Measurements from ENCODE around the gene OR10J1. TPM values are rescaled to one million over a fixed set of nuclear protein-coding genes. Genes with fewer than 3 reads are reported as not detected.

Gene OR10J1
- total and polyA plus RNA-seq, 2 experiments from 2014 or later = not detected

DNA sequence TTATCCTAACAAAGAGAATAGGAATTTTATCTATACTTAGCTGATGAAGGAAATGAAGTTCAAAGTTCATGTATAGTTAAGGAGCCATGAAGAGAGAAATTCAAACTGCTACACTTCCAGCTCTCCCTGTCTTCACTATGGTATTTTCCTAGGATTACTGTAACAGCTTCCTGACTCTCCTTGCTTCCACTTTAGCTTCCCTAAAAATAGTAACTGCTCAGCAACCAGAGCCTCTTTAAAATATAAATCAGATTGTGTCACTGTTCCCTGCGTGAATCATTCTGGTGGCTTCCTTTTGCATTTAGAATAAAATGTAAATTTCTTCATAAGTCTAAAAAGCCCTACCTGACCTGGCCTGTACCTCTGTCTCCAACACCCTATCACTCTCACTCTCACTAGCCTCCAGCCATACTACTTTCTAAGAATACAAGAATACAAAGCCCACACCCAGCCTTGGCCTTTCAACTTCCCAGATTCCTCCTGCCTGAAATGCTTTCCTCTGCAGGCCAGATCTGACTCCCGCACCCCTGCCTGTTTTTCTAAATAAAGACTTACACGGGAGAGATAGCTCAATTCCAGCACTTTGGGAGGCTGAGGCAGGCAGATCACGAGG is 30.5 kb downstream of the OR10J1 start:
- peaks cover 4% of the 10 kb centered on the region; the same call in 2 of the 3 replicates for H3K4me1 Mint-ChIP-seq

More for the DNA sequence above, 30.5 kb downstream of the OR10J1 start:
- peak overlapping the region; percentile 9; the same call in 1 of the 2 replicates for H2AFZ ChIP-seq
- H3K4me2 ChIP-seq = no peak overlapping the region
- H3K79me2 ChIP-seq (replicated peaks; ENCODE audit: insufficient read depth) = no peaks in the 10 kb centered on the region
- H3K4me1 ChIP-seq (ENCODE audit: insufficient read depth) = no peaks in the 10 kb centered on the region
- H4K20me1 ChIP-seq (replicated peaks; ENCODE audit: insufficient read depth) = no peaks in the 10 kb centered on the region
- Mint-ChIP-seq H3K4me3 (no peak overlapping the region), H3K9me3 (no peaks in the 10 kb centered on the region; the same call in 2 of the 3 replicates), H3K27me3 (ENCODE audit: insufficient read depth, low read depth, poor library complexity) (no peaks in the 10 kb centered on the region), H3K36me3 (ENCODE audit: low read depth) (no peaks in the 10 kb centered on the region), H3K27ac (no peak overlapping the region)
- no peaks in the 10 kb centered on the region for H3F3A ChIP-seq (replicated peaks; ENCODE audit: low read depth)
- H3K27ac ChIP-seq (ENCODE audit: low read depth) = no peak overlapping the region
- DNase-seq (ENCODE audit: low spot score) (no peak), ATAC-seq (no peak; the same call in 2 of the 3 replicates)
- H3K4me3 ChIP-seq = no peak overlapping the region
- TF ChIP-seq NANOG (IDR thresholded peaks at IDR 0.05; ENCODE audit: borderline replicate concordance) = no peak
- TF ChIP-seq STAT1 (IDR thresholded peaks at IDR 0.05; ENCODE audit: unreplicated experiment) = no peak
- no peak for TF ChIP-seq REST (IDR thresholded peaks at IDR 0.05; ENCODE audit: unreplicated experiment)
- TF ChIP-seq ETS1 (IDR thresholded peaks at IDR 0.05) = no peak
- no peak for TF ChIP-seq ZNF331 (CRISPR knock-in tag; IDR thresholded peaks at IDR 0.05; ENCODE audit: low read depth)
- TF ChIP-seq, protein P1, sequence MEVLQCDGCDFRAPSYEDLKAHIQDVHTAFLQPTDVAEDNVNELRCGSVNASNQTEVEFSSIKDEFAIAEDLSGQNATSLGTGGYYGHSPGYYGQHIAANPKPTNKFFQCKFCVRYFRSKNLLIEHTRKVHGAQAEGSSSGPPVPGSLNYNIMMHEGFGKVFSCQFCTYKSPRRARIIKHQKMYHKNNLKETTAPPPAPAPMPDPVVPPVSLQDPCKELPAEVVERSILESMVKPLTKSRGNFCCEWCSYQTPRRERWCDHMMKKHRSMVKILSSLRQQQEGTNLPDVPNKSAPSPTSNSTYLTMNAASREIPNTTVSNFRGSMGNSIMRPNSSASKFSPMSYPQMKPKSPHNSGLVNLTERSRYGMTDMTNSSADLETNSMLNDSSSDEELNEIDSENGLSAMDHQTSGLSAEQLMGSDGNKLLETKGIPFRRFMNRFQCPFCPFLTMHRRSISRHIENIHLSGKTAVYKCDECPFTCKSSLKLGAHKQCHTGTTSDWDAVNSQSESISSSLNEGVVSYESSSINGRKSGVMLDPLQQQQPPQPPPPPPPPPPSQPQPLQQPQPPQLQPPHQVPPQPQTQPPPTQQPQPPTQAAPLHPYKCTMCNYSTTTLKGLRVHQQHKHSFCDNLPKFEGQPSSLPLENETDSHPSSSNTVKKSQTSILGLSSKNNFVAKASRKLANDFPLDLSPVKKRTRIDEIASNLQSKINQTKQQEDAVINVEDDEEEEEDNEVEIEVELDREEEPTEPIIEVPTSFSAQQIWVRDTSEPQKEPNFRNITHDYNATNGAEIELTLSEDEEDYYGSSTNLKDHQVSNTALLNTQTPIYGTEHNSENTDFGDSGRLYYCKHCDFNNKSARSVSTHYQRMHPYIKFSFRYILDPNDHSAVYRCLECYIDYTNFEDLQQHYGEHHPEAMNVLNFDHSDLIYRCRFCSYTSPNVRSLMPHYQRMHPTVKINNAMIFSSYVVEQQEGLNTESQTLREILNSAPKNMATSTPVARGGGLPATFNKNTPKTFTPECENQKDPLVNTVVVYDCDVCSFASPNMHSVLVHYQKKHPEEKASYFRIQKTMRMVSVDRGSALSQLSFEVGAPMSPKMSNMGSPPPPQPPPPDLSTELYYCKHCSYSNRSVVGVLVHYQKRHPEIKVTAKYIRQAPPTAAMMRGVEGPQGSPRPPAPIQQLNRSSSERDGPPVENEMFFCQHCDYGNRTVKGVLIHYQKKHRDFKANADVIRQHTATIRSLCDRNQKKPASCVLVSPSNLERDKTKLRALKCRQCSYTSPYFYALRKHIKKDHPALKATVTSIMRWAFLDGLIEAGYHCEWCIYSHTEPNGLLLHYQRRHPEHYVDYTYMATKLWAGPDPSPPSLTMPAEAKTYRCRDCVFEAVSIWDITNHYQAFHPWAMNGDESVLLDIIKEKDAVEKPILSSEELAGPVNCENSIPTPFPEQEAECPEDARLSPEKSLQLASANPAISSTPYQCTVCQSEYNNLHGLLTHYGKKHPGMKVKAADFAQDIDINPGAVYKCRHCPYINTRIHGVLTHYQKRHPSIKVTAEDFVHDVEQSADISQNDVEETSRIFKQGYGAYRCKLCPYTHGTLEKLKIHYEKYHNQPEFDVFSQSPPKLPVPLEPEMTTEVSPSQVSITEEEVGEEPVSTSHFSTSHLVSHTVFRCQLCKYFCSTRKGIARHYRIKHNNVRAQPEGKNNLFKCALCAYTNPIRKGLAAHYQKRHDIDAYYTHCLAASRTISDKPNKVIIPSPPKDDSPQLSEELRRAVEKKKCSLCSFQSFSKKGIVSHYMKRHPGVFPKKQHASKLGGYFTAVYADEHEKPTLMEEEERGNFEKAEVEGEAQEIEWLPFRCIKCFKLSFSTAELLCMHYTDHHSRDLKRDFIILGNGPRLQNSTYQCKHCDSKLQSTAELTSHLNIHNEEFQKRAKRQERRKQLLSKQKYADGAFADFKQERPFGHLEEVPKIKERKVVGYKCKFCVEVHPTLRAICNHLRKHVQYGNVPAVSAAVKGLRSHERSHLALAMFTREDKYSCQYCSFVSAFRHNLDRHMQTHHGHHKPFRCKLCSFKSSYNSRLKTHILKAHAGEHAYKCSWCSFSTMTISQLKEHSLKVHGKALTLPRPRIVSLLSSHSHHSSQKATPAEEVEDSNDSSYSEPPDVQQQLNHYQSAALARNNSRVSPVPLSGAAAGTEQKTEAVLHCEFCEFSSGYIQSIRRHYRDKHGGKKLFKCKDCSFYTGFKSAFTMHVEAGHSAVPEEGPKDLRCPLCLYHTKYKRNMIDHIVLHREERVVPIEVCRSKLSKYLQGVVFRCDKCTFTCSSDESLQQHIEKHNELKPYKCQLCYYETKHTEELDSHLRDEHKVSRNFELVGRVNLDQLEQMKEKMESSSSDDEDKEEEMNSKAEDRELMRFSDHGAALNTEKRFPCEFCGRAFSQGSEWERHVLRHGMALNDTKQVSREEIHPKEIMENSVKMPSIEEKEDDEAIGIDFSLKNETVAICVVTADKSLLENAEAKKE (CRISPR knock-in tag; IDR thresholded peaks at IDR 0.05) = no peak
- no peak for TF ChIP-seq ZNF114 (CRISPR knock-in tag; IDR thresholded peaks at IDR 0.05)
- TF ChIP-seq CREB1 (CRISPR knock-in tag; IDR thresholded peaks at IDR 0.05; ENCODE audit: low read depth) = no peak
- TF ChIP-seq EZH2phosphoT487 (IDR thresholded peaks at IDR 0.05; ENCODE audit: unreplicated experiment) = no peak
- TF ChIP-seq POLR2AphosphoS5 (IDR thresholded peaks at IDR 0.05; ENCODE audit: low read depth) = no peak
- TF ChIP-seq EZH2 (IDR thresholded peaks at IDR 0.05; ENCODE audit: low read depth, unreplicated experiment) = no peak
- no peak for TF ChIP-seq CTCF (conservative IDR thresholded peaks at IDR 0.05; ENCODE audit: low read depth in 2 of 2)
- no peak for TF ChIP-seq JUNB (IDR thresholded peaks at IDR 0.05; ENCODE audit: unreplicated experiment)
- H3K36me3 ChIP-seq (ENCODE audit: insufficient read depth) = no peaks in the 10 kb centered on the region
- H3K9me2 ChIP-seq (ENCODE audit: insufficient read depth) = no peaks in the 10 kb centered on the region
- H3K27me3 ChIP-seq (ENCODE audit: insufficient read depth) = no peaks in the 10 kb centered on the region
